Kidney glomerular epithelial cell (primary cell): Measurements from ENCODE around the gene LY6G6F.

Experiments
- DNase-seq: peaks from one replicate; lab custom pipeline; 2025; lab: John Stamatoyannopoulos, UW

The LY6G6F gene

GRCh38 chr6:31676904-31677303, 29.8 kb upstream of the LY6G6F start:
- no peak for DNase-seq

GRCh38 chr6:31677955-31678354, 28.7 kb upstream of the LY6G6F start:
- DNase-seq: no peak

- DNase-seq: peak; percentile 76
Measured at GRCh38 chr6:31680226-31681134, 26.2 kb upstream of the LY6G6F start, which contains the start of gene LY6G5C. TSS of gene LY6G5C (minus strand) at chr6:31681067. CDS start at chr6:31680373, 694 bp downstream.

GRCh38 chr6:31681135-31681671, 25.5 kb upstream of the LY6G6F start:
- peak; percentile 56 for DNase-seq

- no peak for DNase-seq
Measured at GRCh38 chr6:31683591-31683990, 23.1 kb upstream of the LY6G6F start.

GRCh38 chr6:31686483-31686882, 20.2 kb upstream of the LY6G6F start:
- no peak for DNase-seq

- no peak for DNase-seq
Measured at GRCh38 chr6:31687321-31687720, 19.3 kb upstream of the LY6G6F start.

GRCh38 chr6:31687860-31688693, 18.6 kb upstream of the LY6G6F start:
- DNase-seq: no peak

- no peak for DNase-seq
Measured at GRCh38 chr6:31689249-31690110, 17.2 kb upstream of the LY6G6F start.

- DNase-seq: peak; percentile 82
Measured at GRCh38 chr6:31690231-31691077, 16.2 kb upstream of the LY6G6F start.

GRCh38 chr6:31691078-31691463, 15.6 kb upstream of the LY6G6F start:
- no peak for DNase-seq

- DNase-seq: no peak
Measured at GRCh38 chr6:31691564-31692108, 15.0 kb upstream of the LY6G6F start.

GRCh38 chr6:31692353-31692752, 14.3 kb upstream of the LY6G6F start:
- DNase-seq: no peak

- DNase-seq: no peak
Measured at GRCh38 chr6:31692886-31693285, 13.8 kb upstream of the LY6G6F start.

- no peak for DNase-seq
Measured at GRCh38 chr6:31693535-31693934, 13.1 kb upstream of the LY6G6F start.

- DNase-seq: no peak
Measured at GRCh38 chr6:31697555-31697954, 9.1 kb upstream of the LY6G6F start.

- DNase-seq: no peak
Measured at GRCh38 chr6:31700740-31701401, 5.8 kb upstream of the LY6G6F start.

- no peak for DNase-seq
Measured at GRCh38 chr6:31701666-31702404, 4.8 kb upstream of the LY6G6F start.

- DNase-seq: no peak
Measured at GRCh38 chr6:31702405-31702818, 4.3 kb upstream of the LY6G6F start.
